HepG2 (cell line): ENCODE results near the gene GPR15. TPM values are rescaled to one million over a fixed set of nuclear protein-coding genes. Genes with fewer than 3 reads are reported as not detected.

Source experiments
- ATM ChIP-seq: fragments of 450-650 bp; IDR thresholded peaks from 2 replicates; pipeline ENCODE4 v1.7.1; 2017; ENCODE audit warnings: mild to moderate bottlenecking, borderline replicate concordance
- BRCA1 ChIP-seq: sonication (generic); formaldehyde crosslinking; IDR thresholded peaks from 2 replicates; pipeline ENCODE4 v1.4.0; 2020; ENCODE audit warnings: missing genetic modification reagents
- ETS1 ChIP-seq: sonication (generic); formaldehyde crosslinking; IDR thresholded peaks from 2 replicates; pipeline ENCODE4 v1.4.0; 2020; ENCODE audit warnings: missing genetic modification reagents
- FOXA1 ChIP-seq, 2 experiments: fragments of 450-650 bp in 1 of 2; sonication (generic) in 1 of 2; formaldehyde crosslinking in 1 of 2; IDR thresholded peaks; 2 replicates each; pipeline versions ENCODE4 v1.4.0 to v1.6.1; 2016 to 2020; ENCODE audit warnings: missing genetic modification reagents in 1 of 2
- JUND ChIP-seq: sonication (generic); formaldehyde crosslinking; IDR thresholded peaks from 2 replicates; pipeline ENCODE4 v1.8.0; 2022; ENCODE audit warnings: mild to moderate bottlenecking, missing genetic modification reagents
- MBNL3 ChIP-seq: fragments of 250-450 bp; sonication (Bioruptor Pico); conservative IDR thresholded peaks from 2 replicates; pipeline ENCODE4 v1.8.0; 2022; ENCODE audit warnings: mild to moderate bottlenecking, inconsistent platforms
- MLX ChIP-seq: IDR thresholded peaks from 2 replicates; pipeline ENCODE4 v1.6.1; 2016
- RBM39 ChIP-seq: fragments of 200-400 bp; formaldehyde crosslinking; IDR thresholded peaks from one replicate; pipeline ENCODE4 v1.6.1; 2018; ENCODE audit warnings: antibody characterized with exemption, mild to moderate bottlenecking, low read depth, low read length; ENCODE audit not compliant: poor library complexity, severe bottlenecking
- SP4 ChIP-seq: sonication (generic); formaldehyde crosslinking; IDR thresholded peaks from 2 replicates; pipeline ENCODE4 v1.8.1; 2023; ENCODE audit warnings: mild to moderate bottlenecking, missing genetic modification reagents
- TP53 ChIP-seq: sonication (generic); formaldehyde crosslinking; conservative IDR thresholded peaks from 2 replicates; pipeline ENCODE4 v1.4.0; 2020; ENCODE audit warnings: missing genetic modification reagents
- ZBTB2 ChIP-seq: sonication (generic); formaldehyde crosslinking; IDR thresholded peaks from 2 replicates; pipeline ENCODE4 v1.8.0; 2022; ENCODE audit warnings: low read depth, missing genetic modification reagents
- ZC3H13 ChIP-seq: sonication (generic); formaldehyde crosslinking; IDR thresholded peaks from 2 replicates; pipeline ENCODE4 v1.8.1; 2023; ENCODE audit warnings: mild to moderate bottlenecking, missing genetic modification reagents, moderate library complexity
- ZFP82 ChIP-seq: sonication (generic); formaldehyde crosslinking; IDR thresholded peaks from 2 replicates; pipeline ENCODE4 v1.5.1; 2020; ENCODE audit warnings: mild to moderate bottlenecking, missing genetic modification reagents, borderline replicate concordance
- ZNF274 ChIP-seq: sonication (generic); formaldehyde crosslinking; IDR thresholded peaks from 2 replicates; pipeline ENCODE4 v1.5.1; 2020; ENCODE audit warnings: mild to moderate bottlenecking, missing genetic modification reagents
- ZNF33A ChIP-seq: sonication (generic); formaldehyde crosslinking; IDR thresholded peaks from 2 replicates; pipeline ENCODE4 v1.5.1; 2020; ENCODE audit warnings: missing genetic modification reagents, mild to moderate bottlenecking, moderate library complexity, borderline replicate concordance
- ZNF414 ChIP-seq: sonication (generic); formaldehyde crosslinking; IDR thresholded peaks from 2 replicates; pipeline ENCODE4 v1.5.0; 2020; ENCODE audit warnings: missing genetic modification reagents
- ZNF577 ChIP-seq: sonication (generic); formaldehyde crosslinking; IDR thresholded peaks from 2 replicates; pipeline ENCODE4 v1.4.0; 2020; ENCODE audit warnings: mild to moderate bottlenecking, low read depth, missing genetic modification reagents, borderline replicate concordance
- ZNF646 ChIP-seq: sonication (generic); formaldehyde crosslinking; IDR thresholded peaks from 2 replicates; pipeline ENCODE4 v1.9.0; 2021; ENCODE audit warnings: mild to moderate bottlenecking, missing genetic modification reagents
- ZNF709 ChIP-seq: sonication (generic); formaldehyde crosslinking; IDR thresholded peaks from 2 replicates; pipeline ENCODE4 v1.5.0; 2020; ENCODE audit warnings: mild to moderate bottlenecking, missing genetic modification reagents
- polyA plus RNA-seq, 8 experiments: library from polyadenylated mRNA; depleted of rRNA in 3 of 8; stranded (reverse) in 7 of 8; unstranded in 1 of 8; fragments of >200 nt; fragmentation: Illumina TruSeq in 4 of 8; extraction: Trizol in 4 of 8; gene quantifications; 2 replicates each; pipeline versions ENCODE4 v1.2.1 to v1.2.3, GENCODE V29; 2011 to 2016; ENCODE audit warnings: low read depth in 4 of 8, missing spikeins in 1 of 8, mixed read lengths in 1 of 8; ENCODE audit not compliant: insufficient read depth in 1 of 8
- total RNA-seq, 5 experiments: library from RNA; depleted of rRNA; stranded (reverse); fragments of >200 nt; fragmentation: Illumina TruSeq; extraction: Trizol; gene quantifications; 2 replicates each; pipeline ENCODE4 v1.2.3, GENCODE V29; 2016; ENCODE audit warnings: low read depth in 1 of 5

Gene GPR15
- total and polyA plus RNA-seq, 2 of the 13 experiments (the other 11 are each of a cell fraction or from before 2014, with no cell fraction given) = not detected

- no peak for TF ChIP-seq ZNF646 (CRISPR knock-in tag)
- no peak for TF ChIP-seq ZNF577 (CRISPR knock-in tag)
- peak; percentile 83; the same call in 1 of the 2 replicates for TF ChIP-seq ZFP82 (CRISPR knock-in tag)
- TF ChIP-seq ZNF274 (CRISPR knock-in tag) = no peak
- peak; percentile 56; the same call in 1 of the 2 replicates for TF ChIP-seq ZNF709
- TF ChIP-seq ETS1 (CRISPR knock-in tag) = no peak
- TF ChIP-seq JUND (CRISPR knock-in tag) = no peak
- TF ChIP-seq MBNL3 (CRISPR knock-in tag) = no peak
- no peak for TF ChIP-seq TP53
- no peak for TF ChIP-seq ATM
- no peak for TF ChIP-seq ZC3H13 (CRISPR knock-in tag)
- TF ChIP-seq ZNF33A (CRISPR knock-in tag) = 0 out of 2 replicates have a peak, but pooled peaks have one; percentile 24
- TF ChIP-seq SP4 (CRISPR knock-in tag) = peak; percentile 56
- peak; percentile 89 for TF ChIP-seq ZBTB2
- TF ChIP-seq FOXA1 (IDR thresholded peaks at IDR 0.05) = no peak
- TF ChIP-seq FOXA1 (CRISPR knock-in tag; IDR thresholded peaks at IDR 0.05) = no peak
- no peak for TF ChIP-seq MLX (CRISPR knock-in tag)
- no peak for TF ChIP-seq RBM39
- TF ChIP-seq ZNF414 (CRISPR knock-in tag) = no peak
- TF ChIP-seq BRCA1 (CRISPR knock-in tag) = no peak; the same call in 1 of the 2 replicates
These were observed 9.1 kb upstream of the GPR15 start, which contains the start of gene CLDND1 (continued) for GRCh38 chr3:98522544-98523281.
